ENCODE data around the gene CDKN1C.

CDKN1C gene

DNA sequence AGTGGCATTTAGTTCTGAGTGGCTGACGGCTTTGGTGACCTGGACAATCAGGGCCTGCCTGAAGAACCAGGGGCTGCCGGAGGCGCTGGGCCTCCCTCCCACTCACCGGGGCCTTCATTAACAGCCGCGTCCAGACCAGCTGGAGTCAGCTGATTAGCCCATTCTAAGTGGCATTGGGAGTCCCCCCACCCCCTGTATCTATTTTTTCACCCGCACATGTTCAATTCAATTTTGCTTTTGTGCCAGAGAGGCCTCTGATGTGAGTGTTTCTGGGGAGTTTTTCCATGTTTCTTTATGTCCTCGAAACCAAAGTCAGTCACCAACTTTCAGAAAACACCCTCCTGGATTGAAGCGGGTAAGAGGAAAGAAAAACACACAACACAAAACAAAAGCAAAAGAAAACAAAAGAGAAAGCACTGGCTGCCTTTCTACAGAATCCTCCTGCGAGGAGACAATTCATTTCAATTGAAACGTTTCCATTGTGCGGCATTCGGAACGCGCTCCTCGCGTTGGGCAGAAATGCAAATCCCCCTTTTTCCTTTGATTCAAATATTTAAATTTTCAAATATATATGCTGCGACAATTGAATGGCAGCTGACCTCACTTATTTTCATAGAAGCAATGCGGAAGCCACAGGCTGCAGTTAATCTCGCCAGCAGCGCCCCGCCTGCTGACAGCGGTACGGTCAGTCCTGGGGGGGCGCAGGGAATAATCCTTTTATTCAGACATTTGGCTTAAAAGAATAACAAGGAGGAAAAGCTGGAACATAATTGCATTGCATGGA lies 17.7 kb downstream of the CDKN1C start:
- DNase-seq: no peak

DNA sequence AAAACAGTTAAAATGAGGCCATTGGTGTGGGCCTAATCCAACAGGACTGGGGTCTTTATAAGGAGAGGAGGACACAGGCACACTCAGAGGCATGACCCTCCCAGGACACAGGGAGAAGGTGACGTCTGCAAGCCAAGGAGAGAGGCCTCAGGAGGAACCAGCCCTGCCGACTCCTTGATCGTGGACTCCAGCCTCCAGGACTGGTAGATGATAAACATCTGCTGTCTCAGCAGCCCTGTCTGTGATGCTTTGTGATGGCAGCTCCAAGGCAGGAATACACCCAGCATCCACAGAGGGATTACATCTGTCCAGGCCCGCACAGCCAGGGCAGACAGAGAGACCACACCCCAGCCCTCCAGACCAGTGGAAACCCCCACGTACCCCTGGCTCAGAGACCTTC lies 18.4 kb downstream of the CDKN1C start:
- DNase-seq: no peak

DNA sequence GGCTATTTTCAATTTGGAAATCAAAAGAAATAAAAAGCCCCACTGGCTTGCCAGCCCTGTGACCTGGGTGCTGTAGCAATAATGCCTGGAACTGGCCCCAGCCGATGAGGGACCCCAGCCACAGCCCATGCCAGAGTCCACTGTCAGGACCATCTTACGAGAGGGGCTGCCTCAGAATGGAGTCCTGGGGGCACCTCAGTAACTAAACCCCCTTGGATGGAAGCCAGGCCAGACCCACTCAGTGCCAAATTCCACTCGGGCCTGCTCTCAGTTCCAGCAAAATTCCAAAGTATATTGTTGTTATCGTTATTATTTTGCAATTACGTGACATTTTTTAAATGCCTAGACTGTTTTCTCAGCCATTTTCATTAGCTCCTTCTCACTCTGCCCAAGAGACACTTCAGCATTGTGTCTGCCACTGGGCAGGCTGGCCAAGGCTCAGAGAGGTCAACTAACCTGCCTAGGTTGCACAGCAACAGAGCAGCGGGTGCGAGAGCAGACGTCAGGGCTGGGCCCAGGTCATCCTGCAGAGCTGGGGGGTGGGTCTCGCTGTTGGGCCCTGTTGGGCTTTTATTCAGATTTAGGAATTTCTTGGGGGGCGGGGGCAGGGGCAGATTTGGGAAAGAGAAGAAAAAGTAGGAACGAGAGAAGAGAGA lies 19.5 kb downstream of the CDKN1C start:
- DNase-seq: no peak

DNA sequence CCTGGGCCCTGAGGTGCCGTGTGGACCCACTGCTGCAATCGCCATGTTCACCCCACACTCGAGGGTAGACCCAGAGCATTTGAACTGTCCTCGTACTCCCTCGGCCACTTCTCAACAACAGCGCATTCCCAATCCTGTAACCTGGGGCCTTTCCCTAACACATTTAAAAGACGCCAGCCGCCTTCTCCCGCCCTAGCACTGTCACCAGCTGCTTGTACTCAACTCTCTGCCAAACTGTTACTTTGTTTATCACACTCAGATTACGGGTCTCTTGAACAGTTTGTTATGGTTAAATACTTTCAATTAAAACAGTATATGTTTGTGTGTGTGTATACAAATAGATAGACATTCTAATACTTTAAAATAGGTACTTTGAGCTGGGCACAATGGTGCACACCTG lies 20.7 kb downstream of the CDKN1C start:
- DNase-seq: no peak

DNA sequence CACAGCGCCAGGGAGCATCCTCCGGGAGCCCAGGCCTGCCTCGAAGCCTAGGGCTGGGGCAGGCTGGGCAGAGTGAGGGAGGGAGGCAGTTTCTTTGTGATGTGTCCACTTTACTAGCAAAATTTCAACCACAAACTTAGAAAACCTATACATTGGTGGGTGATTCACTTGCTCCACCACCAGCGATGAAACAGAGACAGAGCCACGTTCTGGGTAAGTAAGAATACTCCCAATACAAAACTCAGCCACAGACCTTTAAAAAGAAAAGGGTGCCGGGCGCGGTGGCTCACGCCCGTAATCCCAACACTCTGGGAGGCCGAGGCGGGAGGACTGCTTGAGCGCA lies 22.3 kb downstream of the CDKN1C start:
- DNase-seq: no peak

DNA sequence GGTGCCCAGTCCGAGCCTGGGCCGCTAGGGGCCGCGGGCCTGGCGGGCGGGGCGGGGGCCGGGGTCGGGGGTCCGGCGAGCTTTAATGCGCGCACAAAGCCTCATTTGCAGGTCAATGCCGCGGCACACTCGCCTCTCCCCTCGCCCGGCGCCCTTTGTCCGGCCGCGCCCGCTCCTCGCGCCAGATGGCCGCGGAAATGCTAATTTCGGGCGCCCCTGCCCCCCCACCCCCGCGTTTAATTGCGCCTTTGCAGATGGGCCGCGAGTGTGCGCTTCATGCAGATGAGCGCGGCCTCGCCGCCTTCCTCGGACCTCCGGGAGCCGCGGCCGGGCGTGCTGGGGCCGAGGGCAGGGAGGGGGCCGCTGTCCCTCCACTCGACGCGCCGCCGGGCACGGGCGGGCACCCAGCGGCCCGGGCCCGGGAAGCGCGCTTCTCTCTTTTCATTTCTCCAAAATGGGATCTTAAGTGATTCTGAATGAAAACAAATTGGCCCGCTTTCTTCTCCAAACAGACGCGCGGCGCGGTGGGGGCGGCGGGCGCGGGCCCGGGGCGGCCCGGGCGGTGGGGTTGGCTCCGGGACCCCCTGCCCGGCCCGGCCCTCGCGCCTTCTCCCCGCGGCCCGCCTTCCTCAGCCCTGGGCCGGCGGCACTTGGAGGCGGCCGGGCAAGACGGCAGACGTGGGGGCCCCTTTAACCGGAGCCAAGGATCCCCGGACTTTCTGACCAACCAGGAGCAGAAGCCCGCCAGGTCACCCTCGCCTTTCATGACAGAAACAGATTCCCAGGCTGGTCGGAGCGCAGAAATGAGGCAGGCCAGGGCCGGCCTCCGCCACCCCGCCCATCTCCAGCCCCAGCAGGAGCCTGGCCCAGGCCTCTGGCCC lies 22.9 kb downstream of the CDKN1C start:
- no peak for DNase-seq

DNA sequence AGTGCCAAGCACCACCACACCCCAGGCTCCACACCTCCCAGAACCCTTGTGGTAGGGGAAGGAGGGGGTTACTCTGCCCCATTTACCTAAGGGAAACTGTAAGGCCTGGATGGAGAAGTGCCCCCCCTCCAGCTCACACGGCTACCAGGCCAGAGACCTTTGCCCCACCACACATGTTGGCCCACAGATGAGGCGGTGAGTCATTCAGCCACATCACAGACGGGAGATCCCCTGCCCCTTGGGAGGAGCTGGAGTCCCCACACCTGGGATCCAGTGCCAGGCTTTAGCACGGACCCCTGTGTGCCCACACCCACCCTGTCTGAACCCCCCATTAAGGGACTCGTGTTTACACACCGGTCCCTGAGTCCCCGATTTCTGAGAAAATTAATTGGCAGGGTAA lies 24.9 kb downstream of the CDKN1C start:
- DNase-seq: no peak

DNA sequence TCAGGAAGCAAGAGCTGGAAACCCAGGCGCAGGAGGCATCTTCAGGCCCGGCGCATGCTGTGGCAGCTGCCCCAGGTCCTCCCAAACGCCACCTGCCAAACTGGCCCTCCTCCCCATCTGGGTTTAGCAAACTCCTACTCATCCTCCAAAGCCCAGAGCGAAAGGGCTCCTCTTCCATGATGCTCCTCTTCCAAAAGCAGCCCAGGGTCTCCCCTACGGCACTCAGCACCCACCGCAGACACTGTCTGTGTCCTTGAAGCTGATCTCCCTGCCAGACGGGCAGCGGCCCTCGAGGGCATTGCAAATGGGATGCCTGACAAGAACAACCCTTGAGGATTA lies 25.9 kb downstream of the CDKN1C start:
- no peak for DNase-seq

DNA sequence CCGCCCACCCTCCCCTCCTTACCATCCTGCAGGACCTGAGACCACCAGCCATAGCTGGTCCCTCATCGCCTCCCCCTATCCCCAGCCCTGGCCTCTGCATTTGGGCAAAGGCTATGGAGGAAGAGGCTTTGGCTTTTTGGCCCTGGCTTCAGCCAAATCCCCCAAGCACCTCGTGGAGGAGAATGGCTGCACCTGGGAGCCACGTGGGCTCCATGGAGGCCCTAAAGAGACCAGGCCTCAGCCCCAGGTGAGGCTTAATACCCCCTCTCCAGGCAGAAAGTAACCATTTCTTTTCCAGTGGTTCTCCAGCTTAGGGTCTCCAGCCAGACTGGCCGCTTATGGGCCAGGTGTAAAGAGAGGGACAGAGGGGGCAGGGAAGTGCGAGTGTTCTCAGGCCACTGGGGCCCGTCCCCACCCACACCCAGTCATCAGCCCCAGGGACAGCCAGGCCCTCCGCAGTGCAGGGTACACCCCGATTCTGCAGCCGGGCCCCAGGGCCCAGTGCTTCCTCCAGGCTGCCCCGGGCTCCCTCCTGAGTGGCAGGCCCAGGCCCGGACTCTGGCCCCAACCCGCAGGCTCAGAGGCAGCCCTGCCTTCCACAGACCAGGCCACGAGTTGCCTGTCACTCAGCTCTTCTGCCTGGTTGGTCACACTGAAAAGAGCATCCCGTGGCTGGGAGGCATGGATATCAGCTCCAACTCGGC lies 26.4 kb downstream of the CDKN1C start:
- no peak for DNase-seq

DNA sequence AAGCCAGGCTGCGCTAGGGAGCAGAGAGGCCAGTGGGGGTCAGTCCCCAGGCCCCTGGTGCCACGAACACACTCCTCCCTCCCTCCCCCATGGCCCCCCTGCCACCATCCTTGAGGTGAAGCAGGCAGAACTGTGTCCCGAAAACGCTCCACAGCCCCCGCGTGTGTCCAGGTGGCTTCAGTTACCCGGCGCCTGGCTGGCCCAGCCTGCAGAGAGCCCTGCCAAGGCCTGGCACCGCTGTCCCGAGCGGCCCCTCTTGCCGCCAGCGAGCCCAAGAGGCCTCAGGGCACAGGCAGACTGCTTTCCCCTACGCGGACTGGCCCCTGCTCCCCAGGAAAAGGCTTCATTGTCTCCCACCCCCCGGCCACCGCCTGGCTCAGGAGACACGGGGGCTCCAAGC lies 27.7 kb downstream of the CDKN1C start:
- no peak for DNase-seq

DNA sequence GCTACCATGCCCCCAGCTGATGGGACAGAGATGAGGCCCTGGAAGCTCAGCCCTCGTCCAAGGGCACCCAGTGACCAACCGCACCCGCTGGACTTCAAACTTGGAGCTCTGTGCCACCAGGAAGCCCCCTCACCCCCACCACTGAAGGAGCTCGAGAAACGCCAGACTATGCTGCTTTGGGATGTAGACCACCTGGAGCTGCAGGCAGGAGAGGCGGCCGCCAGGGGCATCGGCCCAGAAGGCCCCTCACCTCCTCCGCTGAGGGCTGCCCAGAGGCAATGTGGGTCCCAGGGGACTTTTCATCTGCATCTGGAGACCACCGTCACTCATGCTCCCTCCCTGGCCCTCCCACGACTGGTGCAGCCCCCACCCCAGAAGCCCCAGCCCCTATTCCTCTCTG lies 28.3 kb downstream of the CDKN1C start:
- no peak for DNase-seq

DNA sequence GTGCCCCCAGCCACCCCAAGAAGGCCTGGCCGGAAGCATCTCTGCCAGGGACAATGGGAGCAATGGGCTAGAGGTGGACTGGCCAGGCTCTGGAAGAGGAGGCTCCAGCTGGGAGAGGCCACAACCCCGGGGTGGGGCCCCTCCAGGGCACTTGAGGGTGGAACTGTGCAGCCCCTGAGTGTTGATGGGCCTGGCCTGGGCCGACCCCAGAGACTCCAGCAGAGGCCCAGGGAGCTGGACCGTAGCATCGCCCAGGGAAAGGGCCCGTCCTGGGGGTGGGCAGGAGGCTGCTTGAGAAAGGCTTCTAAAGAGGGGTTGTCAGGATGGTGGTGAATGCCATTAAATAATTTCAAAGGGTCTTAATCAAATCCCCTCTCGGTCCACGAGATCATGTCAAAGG lies 30.4 kb downstream of the CDKN1C start:
- DNase-seq: no peak

DNA sequence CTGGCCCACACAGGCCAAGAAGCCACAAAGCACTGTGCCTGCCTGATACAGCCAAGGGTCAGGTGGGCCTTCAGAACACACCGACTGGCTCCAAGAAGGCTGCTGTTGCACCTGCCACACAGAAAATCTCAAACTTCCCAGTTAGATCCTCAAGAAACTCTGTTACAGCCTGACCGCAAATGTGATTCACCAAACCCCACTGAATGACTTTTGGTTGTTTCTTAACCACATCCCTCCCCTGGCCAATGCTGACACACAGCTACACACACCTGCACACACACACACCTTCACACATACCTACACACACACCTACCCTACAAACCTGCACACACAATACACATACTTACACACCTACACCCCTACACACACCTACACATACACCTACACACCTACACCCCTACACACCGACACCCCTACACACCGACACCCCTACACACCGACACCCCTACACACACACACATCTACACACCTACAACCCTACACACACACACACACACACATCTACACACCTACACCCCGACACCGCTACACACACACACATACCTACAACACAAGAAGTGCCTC lies 31.5 kb downstream of the CDKN1C start:
- DNase-seq: peak in 1 of 5 experiments; percentile 10

DNA sequence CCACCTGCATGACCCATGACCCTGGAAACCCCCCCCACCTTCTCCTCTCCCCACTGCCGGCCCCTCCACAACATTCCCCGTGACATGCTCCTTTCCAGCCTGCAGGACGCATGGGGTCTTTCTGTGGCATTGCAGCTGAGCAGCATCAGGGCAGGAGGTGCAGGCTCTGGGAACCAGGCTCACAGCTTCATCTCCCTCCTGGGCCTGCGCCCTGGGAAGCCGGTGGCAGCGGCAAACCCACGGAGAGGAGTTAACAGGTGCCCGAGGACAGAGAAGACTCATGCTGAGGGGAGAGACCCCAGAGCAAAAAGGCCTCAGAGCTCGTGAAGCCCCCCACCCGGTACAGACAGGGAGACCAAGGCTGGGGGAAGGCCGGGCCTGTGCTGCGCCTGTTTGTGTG lies 32.2 kb downstream of the CDKN1C start:
- no peak for DNase-seq

DNA sequence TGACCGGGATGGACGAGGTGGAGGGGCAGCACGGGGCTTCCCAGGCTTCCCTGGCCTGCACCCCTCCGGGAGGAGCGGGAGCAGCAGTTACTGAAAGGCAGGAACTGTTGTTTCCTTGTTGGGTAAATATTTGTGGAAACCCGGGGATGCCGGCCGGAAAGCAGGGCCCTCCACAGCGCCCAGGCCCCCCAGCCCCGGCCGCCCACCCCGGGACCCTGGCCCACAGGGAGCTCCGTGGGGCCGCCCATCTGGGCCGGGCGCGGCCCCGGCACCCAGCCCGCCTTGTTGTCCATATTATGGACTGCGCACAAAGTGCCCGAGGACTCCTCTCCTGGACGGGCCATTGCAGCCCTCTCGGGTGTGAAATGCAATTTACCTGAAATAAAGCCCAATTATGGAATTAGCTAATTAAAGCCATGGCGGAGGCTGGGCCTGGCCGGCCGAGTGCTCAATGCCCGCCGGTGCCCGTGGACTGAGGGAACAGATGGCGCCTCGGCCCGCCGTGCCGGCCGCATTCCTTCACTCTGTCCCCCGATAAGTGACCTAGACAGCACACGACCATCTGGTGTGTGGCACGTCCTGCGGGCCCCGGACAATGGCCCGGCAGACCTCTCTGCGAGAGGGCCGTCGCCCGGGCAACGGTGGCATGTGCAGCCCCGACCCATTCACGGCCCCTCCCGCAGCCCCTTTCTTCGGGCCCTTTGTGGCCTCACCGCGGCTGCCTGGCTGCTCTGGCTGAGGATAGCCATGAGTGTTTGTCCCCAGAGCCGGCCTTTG lies 35.4 kb downstream of the CDKN1C start:
- no peak for DNase-seq

DNA sequence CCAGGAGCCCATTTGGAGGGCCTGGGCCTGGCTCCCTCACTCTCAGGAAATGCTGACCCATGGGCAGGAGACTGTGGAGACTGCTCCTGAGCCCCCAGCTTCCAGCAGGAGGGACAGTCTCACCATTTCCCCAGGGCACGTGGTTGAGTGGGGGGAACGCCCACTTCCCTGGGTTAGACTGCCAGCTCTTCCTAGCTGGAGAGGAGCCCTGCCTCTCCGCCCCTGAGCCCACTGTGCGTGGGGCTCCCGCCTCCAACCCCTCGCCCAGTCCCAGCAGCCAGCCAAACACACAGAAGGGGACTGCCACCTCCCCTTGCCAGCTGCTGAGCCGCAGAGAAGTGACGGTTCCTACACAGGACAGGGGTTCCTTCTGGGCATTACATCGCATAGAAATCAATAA lies 37.1 kb downstream of the CDKN1C start:
- DNase-seq: no peak

DNA sequence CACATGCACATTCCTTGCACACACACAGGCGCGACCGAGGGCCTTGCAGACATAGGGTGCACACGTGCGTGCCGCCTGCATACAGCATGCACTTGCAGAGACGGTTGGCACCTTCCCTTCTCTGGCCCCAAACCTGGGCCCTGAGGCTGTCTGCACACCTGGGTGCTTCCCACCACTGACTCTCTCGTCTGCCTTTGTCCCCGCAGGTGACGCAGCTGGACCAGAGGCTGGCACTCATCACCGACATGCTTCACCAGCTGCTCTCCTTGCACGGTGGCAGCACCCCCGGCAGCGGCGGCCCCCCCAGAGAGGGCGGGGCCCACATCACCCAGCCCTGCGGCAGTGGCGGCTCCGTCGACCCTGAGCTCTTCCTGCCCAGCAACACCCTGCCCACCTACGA lies 38.0 kb downstream of the CDKN1C start:
- DNase-seq: no peak

DNA sequence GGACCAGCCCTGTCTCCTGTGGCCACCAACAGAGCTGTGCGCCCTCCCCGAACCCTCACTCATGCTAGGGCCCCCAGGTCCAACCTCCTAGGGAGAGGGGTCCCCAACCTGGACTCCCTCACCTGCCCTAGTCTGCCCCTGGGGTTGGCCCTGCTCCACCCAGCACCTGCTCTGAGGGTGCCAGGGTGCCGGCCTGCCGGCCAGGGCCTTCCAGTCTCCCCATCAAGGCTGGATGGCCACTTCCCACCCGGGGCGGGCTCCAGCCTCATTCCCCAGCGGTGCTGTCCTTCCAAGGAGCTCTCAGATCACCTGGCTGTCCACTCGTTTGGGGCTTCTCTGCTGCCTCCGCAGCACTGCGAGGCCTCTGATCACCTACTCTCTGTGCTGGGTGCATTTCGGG lies 39.1 kb downstream of the CDKN1C start:
- no peak for DNase-seq

DNA sequence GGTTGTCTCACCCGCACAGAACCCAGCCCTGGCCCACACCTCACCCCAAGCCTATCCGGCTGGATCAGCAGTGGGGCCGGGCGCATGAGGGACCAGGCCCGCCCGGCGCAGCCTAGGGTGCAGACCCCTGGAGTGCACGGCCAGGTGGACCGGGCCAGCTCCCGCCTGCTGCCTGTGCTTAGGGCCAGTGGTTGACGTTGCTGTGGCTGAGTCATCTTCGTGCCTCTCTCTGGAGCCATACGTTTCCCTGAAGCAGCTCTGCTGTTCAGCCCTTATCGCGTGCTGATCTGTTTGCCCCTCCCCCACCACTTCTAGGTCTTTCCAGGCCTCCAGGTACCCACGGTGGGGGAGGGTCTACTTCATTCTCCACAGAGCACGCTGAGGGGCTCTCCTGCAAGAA lies 39.5 kb downstream of the CDKN1C start:
- DNase-seq: no peak

DNA sequence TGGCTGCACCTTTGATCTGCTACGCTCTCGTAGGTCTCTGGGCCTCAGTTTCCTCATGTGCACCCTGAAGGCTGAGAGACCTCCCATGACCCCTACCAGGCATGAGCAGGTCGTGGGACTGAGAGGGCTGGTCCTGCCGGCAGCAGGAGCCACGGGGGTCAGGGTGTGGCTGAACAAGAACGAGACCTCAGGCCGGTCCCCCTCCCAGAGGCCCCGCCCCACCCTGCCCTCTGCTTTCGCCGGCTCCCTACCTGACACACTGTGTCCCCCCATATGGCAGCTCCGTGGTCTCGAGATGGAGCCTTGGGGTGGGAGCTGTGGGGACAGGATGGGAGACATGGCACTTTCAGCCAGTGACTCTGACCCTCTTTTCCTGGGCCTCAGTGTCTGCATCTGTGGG lies 40.6 kb downstream of the CDKN1C start:
- DNase-seq: no peak

DNA sequence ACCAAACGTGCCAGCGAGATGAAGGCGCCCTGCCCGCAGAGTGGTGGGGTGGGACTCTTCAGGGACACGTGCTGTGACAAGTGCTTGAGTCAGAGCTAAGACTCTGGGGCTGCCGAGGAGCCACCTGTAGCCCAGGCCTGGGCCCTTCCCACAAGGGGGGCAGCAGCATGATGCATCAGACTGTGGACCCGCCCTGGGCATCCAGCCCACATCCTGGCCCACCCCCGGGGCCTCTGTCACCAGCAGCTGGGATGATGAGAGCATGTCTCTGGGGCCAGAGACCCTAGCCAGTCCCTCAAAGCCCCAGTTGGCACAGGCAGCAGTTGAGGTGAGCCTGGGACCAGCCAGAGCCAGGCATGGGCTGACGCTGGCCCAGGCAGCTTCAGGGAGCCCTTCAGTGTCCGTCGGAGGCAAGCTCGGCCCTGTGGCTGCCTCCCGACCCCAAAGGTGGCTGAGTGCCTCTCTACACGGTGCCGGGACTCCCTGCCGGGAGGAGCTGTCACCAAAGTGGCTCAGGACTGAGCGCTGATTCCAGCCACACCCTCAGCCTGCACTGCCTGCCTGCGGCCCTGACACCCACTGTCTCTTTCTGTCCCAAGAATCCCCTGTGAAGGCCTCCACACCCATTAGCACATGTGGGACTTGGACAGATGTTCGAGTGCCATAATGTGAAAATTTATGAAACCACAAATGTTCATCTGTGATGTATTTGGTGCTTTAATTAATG lies 41.3 kb downstream of the CDKN1C start:
- no peak for DNase-seq
